GOT3 (cell line): ENCODE data around the gene MAB21L2.

ENCODE experiments used
- DNase-seq: peaks from one replicate; lab custom pipeline; 2025; ENCODE audit warnings: mixed read lengths; lab: John Stamatoyannopoulos, UW

MAB21L2 gene

DNA sequence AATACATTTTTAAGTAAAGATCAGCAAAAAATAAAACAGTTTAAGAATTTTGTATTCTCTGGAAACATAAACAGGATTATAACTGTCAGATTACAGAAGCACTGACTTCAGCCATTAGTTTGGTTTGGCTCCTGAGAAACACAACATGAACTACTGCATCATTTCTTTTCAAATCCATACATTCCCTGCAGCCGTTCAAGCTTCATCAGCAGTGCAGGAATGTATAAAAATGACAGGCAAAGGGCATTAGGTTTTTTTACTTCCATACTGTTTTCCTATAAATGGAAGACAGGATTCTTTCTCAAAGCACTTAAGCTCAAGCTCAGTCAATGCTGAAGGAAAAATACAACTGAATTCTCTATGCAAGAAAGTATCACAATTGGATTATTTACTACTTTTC is 4.2 kb upstream of the MAB21L2 start:
- no peak for DNase-seq

DNA sequence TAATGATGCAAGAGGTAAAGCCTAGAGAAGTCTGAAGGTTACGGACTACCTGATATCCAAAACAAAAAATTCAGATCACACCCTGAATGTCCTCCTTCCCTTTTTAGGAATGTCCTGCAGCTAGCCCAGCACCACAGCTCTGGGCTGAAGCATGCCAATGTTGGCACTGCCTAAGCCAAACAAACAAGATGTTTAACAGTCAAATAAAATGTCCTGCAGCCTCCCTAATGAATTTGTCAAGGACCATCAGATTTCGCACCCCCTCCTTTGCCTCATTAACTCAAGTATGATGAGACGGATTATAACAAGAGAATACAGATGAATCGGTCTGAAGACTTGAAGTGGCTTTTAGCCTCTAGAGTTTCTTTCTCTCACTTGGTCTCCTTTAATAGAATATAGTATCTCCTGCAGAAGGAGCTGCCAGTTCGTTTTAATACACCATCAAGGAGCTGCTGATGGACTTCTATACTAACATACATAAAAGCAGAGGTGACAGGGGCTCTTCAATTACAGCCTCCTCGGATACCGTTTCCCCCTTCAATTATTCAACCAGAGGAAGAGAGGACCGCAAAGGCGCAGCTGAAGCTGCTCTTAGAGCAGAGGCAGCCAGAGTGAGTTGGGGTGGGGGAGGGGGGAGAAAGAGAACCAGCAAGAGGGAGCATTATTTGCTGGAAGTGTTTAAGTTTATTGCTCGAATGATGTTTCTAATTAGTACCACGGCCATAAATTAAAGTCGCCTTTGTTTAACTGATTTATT is 3.0 kb upstream of the MAB21L2 start:
- DNase-seq, result no peak

GRCh38 chr4:150579551-150580234 is 2.3 kb upstream of the MAB21L2 start:
- DNase-seq, result no peak

GRCh38 chr4:150580306-150580705 is 1.6 kb upstream of the MAB21L2 start:
- DNase-seq, result no peak

- DNase-seq, result no peak
Observed at GRCh38 chr4:150581056-150581605, 820 bp upstream of the MAB21L2 start.

GRCh38 chr4:150581641-150582051 is 305 bp upstream of the MAB21L2 start:
- no peak for DNase-seq

DNA sequence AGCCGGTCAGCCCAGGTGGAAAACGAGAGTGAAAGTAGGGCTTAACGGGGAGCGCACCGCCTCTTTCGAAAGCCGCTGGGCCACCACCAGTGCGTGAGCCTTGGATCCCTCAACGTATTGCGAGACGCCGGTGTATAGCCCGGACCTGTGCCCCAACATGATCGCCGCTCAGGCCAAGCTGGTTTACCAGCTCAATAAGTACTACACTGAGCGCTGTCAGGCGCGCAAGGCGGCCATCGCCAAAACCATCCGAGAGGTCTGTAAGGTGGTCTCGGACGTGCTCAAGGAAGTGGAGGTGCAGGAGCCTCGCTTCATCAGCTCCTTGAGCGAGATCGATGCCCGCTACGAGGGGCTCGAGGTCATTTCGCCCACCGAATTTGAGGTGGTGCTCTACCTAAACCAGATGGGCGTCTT is 929 bp downstream of the MAB21L2 start:
- DNase-seq, result no peak

DNA sequence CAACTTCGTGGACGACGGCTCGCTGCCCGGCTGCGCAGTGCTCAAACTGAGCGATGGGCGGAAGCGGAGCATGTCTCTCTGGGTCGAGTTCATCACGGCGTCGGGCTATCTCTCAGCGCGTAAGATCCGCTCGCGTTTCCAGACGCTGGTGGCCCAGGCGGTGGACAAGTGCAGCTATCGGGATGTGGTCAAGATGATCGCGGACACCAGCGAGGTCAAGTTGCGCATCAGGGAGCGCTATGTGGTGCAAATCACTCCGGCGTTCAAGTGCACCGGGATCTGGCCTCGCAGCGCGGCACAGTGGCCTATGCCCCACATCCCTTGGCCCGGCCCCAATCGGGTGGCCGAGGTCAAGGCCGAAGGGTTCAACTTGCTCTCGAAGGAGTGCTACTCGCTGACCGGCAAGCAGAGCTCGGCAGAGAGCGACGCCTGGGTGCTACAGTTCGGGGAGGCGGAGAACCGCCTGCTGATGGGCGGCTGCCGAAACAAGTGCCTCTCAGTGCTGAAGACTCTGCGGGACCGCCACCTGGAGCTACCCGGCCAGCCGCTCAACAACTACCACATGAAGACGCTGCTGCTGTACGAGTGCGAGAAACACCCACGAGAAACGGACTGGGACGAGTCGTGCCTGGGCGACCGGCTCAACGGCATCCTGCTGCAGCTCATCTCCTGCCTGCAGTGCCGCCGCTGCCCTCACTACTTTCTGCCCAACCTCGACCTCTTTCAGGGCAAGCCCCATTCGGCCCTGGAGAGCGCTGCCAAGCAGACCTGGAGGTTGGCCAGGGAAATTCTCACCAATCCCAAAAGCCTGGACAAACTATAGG is 1.5 kb downstream of the MAB21L2 start:
- DNase-seq, result no peak

- no peak for DNase-seq
Observed at GRCh38 chr4:150584111-150584915, 2.4 kb downstream of the MAB21L2 start.

DNA sequence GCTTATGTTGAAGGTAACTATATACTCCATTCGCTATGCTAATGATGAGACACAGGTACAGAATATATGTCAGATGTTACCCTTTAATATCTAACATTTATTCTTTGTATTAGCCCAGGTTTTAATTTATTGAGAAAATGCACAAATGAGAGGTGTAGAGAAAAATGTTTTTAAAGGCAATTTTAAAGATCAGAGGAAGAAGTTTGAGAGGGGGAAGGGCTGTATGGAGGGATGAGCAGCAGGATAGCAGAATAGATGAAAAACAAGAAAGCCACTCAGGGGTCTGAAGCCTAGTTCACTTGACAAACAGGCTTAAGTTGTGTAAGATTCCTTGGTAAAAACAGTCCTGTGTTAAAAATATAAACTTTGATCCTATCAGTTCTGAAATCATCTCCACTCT is 3.7 kb downstream of the MAB21L2 start:
- DNase-seq, result no peak

DNA sequence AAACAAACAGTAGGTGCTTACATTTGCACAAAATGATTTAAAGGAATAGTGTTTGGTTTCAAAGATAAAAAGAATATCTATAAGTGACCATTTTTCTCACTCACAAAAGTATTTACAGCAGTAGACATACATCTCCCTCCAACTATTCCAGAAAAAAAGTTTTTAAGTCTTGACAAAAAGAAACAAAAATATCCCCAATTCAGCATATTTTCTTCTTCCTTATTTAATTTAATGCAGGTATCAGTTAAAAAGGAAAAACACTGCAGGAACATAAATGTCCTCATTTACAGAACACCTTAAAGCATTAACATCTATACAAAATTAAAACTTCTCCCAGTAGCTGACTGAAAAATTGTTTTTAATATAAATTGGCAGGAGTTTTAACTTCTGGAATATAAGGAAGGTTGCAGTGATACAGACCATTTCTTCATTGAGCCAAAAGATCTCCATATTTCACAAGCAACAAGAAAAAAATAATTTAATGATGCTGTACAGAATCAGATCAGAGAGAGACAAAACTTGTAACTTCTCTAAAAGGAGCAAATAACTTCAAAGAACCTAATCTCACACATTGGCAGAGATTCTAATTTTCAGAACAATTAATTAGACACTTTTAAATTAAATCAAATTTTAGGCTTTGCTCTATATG is 4.3 kb downstream of the MAB21L2 start:
- no peak for DNase-seq

- no peak for DNase-seq
Observed at GRCh38 chr4:150588316-150588715, 6.4 kb downstream of the MAB21L2 start.

DNA sequence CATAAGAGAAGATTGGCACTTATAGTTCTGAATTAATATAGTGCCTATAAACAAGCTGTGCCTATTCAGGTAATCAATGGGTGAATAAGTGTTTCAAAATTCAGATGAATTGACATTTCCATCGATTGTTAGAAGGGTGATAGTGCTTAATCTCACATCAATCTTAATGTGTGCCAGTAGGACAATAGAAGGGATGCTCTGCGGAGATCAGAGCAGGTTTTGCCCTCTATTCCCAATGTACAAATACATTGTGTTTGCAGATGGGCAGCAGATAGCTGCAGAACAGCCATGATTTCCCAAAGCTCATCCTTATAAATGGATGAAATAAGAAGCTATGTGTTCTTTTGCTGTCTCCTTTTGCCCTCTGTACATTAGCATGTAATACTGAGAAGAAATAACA is 7.2 kb downstream of the MAB21L2 start:
- DNase-seq, result no peak

GRCh38 chr4:150590631-150591030 is 8.7 kb downstream of the MAB21L2 start:
- DNase-seq, result no peak

DNA sequence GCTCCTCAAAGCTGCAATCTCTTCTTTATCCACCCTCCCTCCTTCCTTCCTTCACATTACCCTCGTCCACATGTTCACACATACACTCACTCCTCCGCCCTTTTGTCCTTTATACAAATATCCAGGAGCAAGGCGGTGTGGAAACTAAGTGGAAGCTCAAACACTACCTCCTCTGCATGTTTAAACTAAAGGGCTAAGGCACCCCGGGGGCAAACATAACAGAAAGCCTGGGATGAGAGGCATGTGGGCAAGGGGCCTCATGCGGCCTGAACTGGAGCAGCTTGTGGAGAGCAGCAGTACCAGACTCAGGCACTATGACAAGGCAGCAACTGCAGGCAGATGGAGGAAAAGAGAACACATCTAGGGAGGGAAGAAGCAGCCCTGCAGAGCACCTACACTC is 9.5 kb downstream of the MAB21L2 start:
- DNase-seq, result no peak

- DNase-seq, result no peak
Observed at GRCh38 chr4:150591904-150592303, 10.0 kb downstream of the MAB21L2 start.

- no peak for DNase-seq
Observed at GRCh38 chr4:150593996-150594395, 12.0 kb downstream of the MAB21L2 start.

GRCh38 chr4:150598909-150599308 is 17.0 kb downstream of the MAB21L2 start:
- no peak for DNase-seq

- DNase-seq, result no peak
Observed at GRCh38 chr4:150599547-150599946, 17.6 kb downstream of the MAB21L2 start.

DNA sequence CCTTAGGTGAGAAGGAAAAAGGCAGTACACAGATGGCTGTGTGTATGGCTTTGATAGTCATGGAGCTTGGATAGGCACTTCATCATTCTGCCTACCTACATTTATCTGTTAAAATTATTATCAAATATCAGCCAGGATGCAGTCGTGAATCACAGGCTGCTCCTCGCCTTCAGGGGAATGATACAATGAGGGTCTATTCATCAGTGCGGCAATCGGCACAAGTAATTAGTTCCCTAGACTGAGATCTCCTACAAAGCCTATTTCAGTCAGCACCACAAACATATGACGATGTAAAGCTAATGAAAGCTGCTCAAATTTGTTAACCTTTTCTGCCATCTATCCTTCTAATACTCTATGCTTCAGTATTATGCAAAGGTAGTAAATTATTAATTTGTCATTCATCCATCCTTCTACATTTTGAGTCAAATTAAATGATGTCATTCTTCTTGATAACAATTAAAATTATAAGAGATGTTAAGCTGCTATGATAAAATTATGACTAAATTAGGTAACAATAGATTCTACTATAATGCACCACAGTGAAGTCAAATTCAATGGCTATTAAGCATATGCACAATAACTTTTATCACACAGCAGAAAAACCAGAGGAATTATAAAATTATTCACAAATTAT is 19.0 kb downstream of the MAB21L2 start:
- no peak for DNase-seq

DNA sequence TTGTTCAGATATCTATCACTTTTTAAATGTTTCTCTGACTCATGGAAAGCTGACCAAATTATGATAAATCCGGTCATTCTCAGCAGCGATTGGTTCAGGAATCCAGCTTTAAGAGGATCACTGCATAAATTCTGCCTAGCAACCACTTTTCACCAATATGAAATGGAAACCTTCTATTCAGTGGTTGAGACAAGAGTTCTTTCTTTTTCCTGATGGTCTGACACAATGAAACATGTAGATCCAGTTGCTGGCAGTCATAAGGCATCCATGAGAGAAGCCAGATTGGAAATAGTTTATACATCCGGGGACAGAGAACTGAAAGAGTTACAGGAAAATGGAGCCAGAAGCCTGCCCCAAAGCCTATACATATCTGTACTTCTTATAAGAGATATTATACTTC is 27.2 kb downstream of the MAB21L2 start:
- no peak for DNase-seq
